HG03103 (cell line): ENCODE data around the gene GSK3B.
"Not testable (repeated sequence)": the region's sequence is repeated elsewhere in the genome, so short reads cannot be mapped to it uniquely, and the experiment has no call there.

Experiments
- ATAC-seq: cut with Tn5 transposase; IDR thresholded peaks from one replicate; pipeline ENCODE4 v1.9.1; 2021; ENCODE audit warnings: low read depth; ENCODE audit not compliant: unreplicated experiment

Gene GSK3B

GRCh38 chr3:120024103-120024502, 70.1 kb downstream of the GSK3B start:
- ATAC-seq, result no peak

DNA sequence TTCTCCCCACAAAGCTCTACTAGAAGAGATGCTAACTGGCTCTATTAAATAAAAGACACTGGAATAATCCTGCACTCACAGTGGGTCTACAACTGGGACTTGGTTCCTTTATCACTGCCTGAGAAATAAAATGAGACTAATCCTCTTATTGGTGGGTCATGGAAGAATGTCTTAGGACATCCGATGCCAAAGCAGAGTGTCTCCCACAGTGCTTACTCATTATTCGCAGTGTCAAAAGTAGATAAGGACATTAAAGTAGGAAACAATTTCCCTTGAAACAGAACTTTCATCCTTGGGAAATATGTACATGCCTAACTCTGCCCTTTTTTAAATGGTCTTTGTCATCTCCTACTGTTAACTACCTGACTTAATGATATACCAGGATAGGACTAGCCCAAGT, 71.5 kb downstream of the GSK3B start:
- no peak for ATAC-seq

GRCh38 chr3:120021523-120021922, 72.7 kb downstream of the GSK3B start:
- no peak for ATAC-seq

DNA sequence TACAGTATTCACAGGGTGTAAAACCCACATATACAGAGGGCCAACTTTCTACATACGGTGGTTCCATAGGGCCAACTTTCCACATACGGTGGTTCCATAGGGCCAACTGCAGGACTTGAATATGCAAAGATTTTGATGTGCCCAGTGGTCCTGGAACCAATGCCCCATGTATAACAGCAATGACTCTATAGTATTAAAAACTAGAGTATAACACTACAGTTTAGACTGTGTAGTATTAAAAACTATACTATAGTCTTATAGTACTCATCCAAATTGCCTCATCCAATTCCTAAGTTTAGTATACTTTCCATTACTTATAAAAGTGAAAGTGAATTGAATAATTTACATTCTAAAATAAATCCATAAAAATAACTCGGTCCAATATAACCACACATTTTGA, 75.9 kb downstream of the GSK3B start:
- ATAC-seq, result no peak

DNA sequence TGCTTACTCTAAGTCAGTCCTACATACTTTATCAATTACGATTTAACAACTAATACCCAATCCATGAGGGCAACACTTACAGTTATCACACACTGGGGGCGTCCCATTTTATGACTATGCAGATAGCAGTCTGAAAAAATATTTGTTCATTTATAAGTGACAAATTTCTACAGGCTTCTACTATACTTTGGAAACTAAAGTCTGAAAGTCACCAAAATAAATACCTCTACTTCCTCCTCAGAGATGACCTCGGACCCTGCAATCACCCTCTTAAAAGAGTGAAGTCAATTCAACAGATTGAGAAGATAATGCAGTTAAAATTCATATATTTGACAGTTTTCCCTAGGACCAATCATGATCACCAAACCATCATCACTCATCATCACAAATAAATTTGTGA, 76.6 kb downstream of the GSK3B start:
- ATAC-seq, result no peak

- no peak for ATAC-seq
Observed at GRCh38 chr3:120013481-120013880, 80.8 kb downstream of the GSK3B start.

GRCh38 chr3:120005741-120006140, 88.5 kb downstream of the GSK3B start:
- ATAC-seq, result not testable (repeated sequence)

DNA sequence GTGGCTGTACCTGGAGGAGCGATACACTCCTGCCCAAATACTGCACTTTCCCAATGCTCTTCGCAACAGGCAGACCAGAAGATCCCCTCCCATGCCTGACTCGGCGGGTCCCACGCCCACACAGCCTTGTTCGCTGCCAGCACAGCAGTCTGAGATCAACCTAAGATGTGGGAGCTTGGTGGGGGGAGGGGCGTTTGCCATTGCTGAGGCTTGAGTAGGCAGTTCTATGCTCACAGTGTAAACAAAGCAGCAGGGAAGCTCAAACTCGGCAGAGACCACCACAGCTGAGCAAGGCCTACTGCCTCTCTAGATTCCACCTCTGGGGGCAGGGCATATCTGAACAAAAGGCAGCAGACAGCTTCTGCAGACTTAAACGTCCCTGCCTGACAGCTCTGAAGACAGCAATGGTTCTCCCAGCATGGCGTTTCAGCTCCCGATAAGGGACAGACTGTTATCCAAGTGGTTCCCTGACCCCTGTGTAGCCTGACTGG, 90.2 kb downstream of the GSK3B start:
- ATAC-seq, result not testable (repeated sequence)

GRCh38 chr3:119998166-119998565, 96.1 kb downstream of the GSK3B start:
- ATAC-seq, result no peak

DNA sequence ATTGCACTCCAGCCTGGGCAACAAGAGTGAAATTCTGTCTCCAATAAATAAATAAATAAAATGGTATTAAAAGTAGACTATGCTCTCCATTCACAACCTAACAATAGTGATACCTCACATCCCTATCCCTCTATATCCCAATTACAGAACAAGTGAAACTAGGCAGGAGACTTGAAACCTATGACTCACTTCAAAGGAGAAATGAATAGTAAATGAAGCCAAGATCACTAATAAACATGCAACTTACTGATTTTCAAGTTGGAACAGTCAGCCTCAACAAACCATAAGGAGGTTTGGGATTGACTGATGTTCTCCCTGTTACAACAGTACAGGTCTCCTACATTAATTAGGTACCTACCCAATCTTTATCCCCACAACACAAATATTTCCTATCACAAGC, 103.4 kb downstream of the GSK3B start:
- no peak for ATAC-seq

DNA sequence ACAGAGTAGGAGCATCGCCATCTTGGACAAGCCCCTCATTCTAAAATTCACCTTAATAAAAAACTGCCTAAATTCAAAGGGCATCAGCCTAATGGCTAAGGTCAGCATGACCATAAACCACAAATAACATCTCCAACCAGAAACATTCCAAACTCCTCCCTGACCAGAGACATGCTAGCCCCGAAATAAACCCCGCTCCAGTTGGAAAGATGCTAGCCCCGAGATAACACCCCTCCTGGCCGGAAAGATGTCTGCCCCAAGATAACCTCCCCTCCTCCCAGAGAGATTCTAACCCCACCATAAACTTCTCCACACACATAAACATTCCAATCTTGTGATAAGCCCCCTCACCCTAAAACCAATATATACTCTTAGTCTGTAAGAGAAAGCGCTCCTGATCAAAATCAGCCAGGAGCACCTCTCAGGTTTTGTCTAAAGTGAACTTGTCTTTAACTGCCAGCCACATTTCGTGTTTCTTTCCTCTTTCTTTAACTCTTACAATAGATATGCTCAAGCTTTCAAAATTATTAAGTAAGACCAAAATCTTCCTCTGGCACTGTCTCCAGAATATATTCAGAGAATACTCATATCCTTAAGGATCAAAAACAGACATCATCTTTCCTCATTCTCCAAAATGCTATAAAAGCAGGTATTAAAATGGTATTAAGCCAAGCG, 104.1 kb downstream of the GSK3B start:
- no peak for ATAC-seq

- not testable (repeated sequence) for ATAC-seq
Observed at GRCh38 chr3:119986812-119987211, 107.4 kb downstream of the GSK3B start.

GRCh38 chr3:119981386-119981785, 112.9 kb downstream of the GSK3B start:
- ATAC-seq, result no peak

DNA sequence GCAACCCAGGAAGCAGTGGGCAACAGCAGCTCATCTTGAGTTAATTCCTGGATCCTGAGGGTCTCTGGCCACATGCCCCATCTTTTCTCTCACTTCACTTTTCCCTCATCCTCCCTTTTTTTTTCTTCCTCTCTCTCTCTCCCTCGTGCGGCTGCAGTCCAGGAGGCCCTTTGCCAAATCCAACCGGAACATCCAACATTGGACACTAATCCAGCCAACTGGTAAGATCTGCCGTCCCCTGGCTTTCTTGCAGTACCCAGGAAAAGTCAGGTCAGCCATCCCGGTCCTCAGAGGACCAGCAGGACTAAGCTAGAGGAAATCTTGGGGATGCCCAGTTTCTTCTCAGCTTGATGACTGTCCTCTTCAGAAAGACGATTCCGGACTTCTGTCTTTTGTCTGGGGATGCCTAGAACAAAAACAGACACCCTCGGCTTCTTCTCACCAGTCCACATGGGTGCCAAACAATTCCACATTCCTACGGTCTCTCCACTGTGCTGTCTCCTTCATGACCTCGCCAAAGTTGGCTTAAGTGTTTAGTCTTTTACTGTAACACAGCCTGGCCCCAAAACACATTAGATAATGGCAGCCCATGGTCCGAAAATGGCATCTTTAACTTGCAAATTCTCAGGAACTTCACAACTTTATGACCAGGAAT, 115.6 kb downstream of the GSK3B start:
- no peak for ATAC-seq

DNA sequence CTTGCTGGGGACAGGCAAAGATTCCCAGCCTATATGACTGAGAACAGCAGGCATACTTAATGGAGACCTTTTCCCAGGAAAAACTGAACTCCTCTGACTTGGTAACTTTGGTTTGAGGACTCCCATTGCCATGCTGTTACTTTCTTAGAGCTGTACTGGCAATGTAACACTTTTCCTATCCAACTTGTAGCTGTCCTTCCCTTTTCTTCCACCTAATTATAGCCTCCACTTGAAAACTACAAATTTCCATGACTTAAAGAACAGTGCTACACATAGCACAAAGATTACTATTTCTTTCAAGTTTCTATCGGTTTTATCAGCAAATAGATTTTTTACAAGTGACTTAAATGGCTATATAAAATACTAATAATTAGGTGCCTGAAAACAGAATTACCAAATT, 116.9 kb downstream of the GSK3B start:
- no peak for ATAC-seq

DNA sequence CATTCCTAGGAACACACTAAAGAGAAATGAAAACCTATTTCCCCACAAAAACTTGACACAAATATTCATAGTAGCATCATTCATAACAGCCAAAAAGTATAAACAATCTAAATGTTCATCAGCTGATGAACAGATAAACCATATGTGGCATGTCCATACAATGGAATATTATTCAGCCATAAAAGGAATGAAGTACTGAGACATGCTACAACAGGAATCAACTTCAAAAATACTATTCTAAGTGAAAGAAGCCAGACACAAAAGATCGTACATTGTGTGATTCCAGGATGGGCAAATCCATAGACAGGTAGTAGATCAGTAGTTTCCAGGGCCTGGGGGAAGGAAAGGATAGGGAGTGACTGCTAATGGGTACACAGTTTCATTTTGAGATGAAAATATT, 118.0 kb downstream of the GSK3B start:
- ATAC-seq, result no peak

- ATAC-seq, result no peak
Observed at GRCh38 chr3:119974656-119975055, 119.6 kb downstream of the GSK3B start.

- ATAC-seq, result no peak
Observed at GRCh38 chr3:119973018-119973646, 121.1 kb downstream of the GSK3B start.

DNA sequence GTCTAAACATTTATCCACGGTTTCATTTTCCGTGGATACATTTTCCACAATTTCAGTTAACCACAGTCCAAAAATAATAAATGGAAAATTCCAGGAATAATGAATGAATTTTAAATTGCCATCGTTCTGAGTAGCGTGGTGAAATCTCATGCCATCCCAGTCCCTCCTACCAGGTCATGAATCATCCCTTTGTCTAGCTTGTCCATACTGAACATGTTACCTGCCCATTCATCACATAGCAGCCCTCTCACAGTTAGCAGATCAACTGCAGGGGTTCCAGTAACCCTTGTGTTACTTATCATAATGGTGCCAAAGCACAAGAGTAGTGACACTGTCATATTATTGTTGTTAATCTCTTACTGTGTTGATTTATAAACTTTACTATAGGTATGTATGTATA, 124.5 kb downstream of the GSK3B start:
- ATAC-seq, result no peak

GRCh38 chr3:119967353-119968006, 126.8 kb downstream of the GSK3B start:
- ATAC-seq, result no peak

- ATAC-seq, result no peak
Observed at GRCh38 chr3:119965692-119966091, 128.6 kb downstream of the GSK3B start.
